ENCODE data around the gene OAS3.
A peak's percentile ranks its signal among the peaks of the same experiment; 100 is the strongest.

OAS3 gene

DNA sequence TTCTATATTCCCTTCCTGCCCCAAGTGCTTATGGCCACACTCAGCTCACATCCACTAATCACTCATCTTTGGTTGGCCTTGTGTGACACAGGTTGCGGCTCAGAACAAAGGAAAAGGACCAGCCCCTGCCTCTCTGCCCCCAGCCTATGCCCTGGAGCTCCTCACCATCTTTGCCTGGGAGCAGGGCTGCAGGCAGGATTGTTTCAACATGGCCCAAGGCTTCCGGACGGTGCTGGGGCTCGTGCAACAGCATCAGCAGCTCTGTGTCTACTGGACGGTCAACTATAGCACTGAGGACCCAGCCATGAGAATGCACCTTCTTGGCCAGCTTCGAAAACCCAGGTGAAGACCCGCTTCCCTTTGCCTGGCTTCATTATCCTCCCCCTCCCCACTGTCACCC lies 24.3 kb downstream of the OAS3 start:
- no peak for DNase-seq

- no peak for DNase-seq
Observed at GRCh38 chr12:112963227-112963861, 25.1 kb downstream of the OAS3 start.

GRCh38 chr12:112964067-112964670 lies 25.9 kb downstream of the OAS3 start:
- DNase-seq: no peak

DNA sequence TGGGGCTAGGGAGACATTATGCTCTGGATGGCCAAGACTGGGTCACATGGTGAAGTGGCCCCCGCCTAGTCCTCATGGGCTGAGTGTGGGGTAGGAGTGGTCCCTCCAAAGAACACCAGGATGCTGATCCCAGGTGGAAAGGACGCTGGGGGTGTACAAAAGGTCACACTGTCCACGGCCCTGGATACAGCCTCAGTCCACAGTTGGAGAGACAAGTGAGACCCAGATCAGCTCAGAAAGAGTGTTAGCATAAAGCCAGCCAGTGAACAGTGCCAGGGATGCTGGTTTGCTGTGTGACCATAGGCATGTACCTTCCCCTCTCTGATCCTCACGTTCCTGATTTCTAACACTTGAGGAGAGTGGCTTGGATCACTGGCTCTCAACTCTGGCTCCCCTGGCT lies 26.6 kb downstream of the OAS3 start:
- no peak for DNase-seq

GRCh38 chr12:112965643-112966042 lies 27.4 kb downstream of the OAS3 start:
- DNase-seq: no peak

DNA sequence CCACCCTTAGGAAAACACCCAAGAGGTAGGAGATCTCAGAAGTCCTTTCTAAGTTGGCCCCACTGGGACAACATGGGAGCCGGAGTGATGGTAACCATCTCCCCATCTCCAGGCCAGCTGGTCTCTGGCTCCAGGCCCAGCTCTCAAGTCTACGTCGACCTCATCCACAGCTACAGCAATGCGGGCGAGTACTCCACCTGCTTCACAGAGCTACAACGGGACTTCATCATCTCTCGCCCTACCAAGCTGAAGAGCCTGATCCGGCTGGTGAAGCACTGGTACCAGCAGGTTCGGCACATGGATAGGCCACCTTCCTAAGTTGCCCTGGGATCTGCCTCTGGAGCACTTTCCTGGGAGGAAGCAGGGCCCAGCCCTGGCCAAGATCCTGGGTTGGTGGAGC lies 29.0 kb downstream of the OAS3 start:
- DNase-seq: no peak

DNA sequence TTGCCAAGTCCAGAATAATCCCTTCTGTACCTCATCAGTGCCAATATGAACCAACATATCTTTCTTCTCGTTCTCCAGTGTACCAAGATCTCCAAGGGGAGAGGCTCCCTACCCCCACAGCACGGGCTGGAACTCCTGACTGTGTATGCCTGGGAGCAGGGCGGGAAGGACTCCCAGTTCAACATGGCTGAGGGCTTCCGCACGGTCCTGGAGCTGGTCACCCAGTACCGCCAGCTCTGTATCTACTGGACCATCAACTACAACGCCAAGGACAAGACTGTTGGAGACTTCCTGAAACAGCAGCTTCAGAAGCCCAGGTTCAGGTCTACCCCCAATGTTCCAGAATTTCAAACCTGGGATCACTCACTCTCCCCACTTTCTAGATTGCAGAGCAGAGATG lies 29.6 kb downstream of the OAS3 start:
- no peak for DNase-seq

- no peak for DNase-seq
Observed at GRCh38 chr12:112969547-112970306, 31.5 kb downstream of the OAS3 start.

- no peak for DNase-seq
Observed at GRCh38 chr12:112970391-112970790, 32.1 kb downstream of the OAS3 start.

DNA sequence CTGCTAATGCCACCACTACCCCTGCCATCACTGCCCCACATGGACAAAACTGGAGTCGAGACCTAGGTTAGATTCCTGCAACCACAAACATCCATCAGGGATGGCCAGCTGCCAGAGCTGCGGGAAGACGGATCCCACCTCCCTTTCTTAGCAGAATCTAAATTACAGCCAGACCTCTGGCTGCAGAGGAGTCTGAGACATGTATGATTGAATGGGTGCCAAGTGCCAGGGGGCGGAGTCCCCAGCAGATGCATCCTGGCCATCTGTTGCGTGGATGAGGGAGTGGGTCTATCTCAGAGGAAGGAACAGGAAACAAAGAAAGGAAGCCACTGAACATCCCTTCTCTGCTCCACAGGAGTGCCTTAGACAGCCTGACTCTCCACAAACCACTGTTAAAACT lies 33.0 kb downstream of the OAS3 start:
- no peak for DNase-seq

- no peak for DNase-seq
Observed at GRCh38 chr12:112973011-112973735, 34.9 kb downstream of the OAS3 start.

GRCh38 chr12:112973818-112974231 lies 35.6 kb downstream of the OAS3 start:
- no peak for DNase-seq

DNA sequence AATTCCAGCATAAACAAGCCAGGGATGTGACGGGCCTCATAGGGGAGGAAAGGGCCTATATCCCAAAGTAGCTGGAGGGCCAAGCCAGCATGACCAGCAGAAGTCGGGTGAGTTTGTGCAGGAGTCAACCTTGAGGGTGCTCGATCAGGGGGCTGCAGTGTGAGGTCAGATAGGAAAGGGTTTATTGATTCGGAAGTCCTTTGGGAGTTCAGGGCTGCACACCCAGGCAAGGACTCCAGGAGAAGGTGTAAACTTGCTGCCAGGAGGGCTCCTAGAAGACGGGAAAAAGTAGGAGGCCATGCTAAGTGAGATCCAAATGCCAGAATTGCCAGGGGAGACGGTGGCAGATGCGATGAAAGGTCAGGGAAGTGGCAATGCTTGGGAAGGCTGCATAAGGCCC lies 36.6 kb downstream of the OAS3 start:
- no peak for DNase-seq

GRCh38 chr12:112977139-112977538 lies 38.9 kb downstream of the OAS3 start:
- no peak for DNase-seq

DNA sequence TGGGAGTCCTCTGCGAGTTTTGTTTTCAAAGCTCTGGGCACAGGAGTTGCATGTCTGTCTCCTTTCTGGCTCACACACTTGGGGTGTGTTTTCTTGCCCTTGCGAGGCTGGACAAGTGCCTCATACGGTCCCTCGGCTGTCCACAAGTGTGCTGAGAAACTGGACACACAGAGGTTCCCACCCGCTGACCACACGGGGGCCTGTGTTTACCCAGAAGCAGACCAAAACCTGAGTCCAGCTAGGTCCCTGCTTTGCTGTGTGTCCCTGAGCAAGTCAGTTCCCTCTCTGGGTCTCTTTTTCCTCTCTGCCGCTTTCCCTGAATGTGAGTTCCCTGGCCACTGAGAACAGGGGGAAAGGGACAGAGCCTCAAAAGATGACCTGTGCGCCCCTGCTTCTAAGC lies 39.4 kb downstream of the OAS3 start:
- no peak for DNase-seq

- peak; percentile 82 for DNase-seq
Observed at GRCh38 chr12:112978163-112979040, 40.1 kb downstream of the OAS3 start, which contains the start of gene OAS2. Gene OAS2, plus strand, starts transcription at chr12:112978519. Its CDS starts 90 bp downstream, at chr12:112978609.

DNA sequence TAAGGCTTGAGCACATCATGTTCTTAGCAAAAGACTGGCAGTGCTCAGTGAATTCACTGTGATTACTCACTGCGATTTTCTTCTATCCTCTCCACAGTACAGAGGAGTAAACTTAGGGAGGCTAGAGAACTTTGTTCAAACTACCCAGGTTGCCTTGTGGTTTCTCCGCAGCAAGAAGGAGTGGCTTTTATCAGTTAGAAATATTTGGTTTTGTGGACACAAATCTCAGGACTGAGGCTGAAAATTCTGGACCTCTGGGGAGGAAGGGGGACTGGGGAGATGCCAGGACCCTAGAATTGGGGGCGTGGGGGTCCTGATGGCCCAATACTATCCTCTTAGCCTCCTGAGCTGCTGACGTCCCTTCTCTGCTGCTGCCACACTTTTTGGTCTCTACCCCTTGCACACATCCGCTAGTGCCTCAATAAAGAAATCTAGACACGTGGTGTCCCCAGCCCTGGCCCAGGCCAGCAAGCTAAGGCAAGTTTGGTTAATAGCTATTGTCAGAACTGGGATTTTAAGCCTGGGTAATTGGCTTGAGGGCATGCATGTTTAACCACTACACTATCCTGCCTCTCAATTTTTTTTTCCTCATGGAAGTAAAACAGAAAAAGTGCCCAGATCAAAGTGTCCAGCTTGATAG lies 40.9 kb downstream of the OAS3 start:
- DNase-seq: peak; percentile 49

GRCh38 chr12:112980491-112981158 lies 42.4 kb downstream of the OAS3 start:
- DNase-seq: no peak

GRCh38 chr12:112985642-112986290 lies 47.5 kb downstream of the OAS3 start:
- DNase-seq: no peak

DNA sequence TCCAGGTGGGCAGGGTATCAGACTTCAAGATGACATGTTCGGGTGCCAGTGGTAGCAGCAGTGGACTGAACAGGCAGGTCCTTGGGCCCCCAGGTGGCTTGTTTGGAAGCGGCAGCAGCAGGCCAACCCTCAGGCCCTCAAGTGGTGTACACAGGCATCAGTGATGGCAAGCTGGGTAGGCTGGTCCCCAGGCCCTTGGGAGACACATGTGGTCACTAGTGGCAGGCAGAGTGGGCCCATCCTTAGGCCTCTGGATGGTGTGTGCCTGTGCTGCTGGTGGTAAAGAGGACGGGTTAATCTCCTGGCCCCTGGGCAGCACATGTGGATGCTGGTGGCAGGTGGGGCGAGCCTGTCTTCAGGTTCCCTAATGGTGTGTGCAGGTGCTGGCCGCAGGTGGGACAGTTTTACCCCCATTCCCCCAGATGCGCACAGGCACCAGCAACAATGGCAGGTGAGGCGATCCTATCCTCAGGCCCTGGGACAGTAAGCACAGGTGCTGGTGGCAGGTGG lies 48.1 kb downstream of the OAS3 start:
- DNase-seq: no peak

GRCh38 chr12:112987561-112987960 lies 49.3 kb downstream of the OAS3 start:
- DNase-seq: no peak

Data from activated CD4-positive, alpha-beta T cell treated with anti-CD3 and anti-CD28 coated beads for 1 hour (primary cell).